ENCODE results near the gene ISG20. TPM values are rescaled to one million over a fixed set of nuclear protein-coding genes. Genes with fewer than 3 reads are reported as not detected.
A peak's percentile ranks its signal among the peaks of the same experiment; 100 is the strongest.

The ISG20 gene
- polyA plus RNA-seq, 1 donor (not counting 4 experiments of a cell fraction or from before 2014, with no cell fraction given) = 8.9 TPM

GRCh38 chr15:88657326-88658069, 18.7 kb downstream of the ISG20 start:
- Histone ChIP-seq H2AFZ (ENCODE audit: control insufficient read depth, low read length) (no peak overlapping the region), H3K9ac (ENCODE audit: control insufficient read depth, extremely low read depth, insufficient read depth, low read length) (no peak overlapping the region), H3K27me3 (ENCODE audit: control insufficient read depth, extremely low read depth, insufficient read depth, low read length) (no peaks in the 10 kb centered on the region), H3K4me3 (ENCODE audit: control insufficient read depth in 2 of 3, extremely low read depth in 1 of 3, insufficient read depth in 2 of 3, low read depth in 1 of 3, low read length in 3 of 3) (no peak overlapping the region), H3K27ac (ENCODE audit: control insufficient read depth, insufficient read depth, low read length) (no peak overlapping the region), H3K36me3 (ENCODE audit: control insufficient read depth in 2 of 2, extremely low read depth in 1 of 2, insufficient read depth in 2 of 2, low read length in 2 of 2) (no peaks in the 10 kb centered on the region), H4K20me1 (ENCODE audit: control insufficient read depth, extremely low read depth, insufficient read depth, low read length) (no peaks in the 10 kb centered on the region), H3K79me2 (ENCODE audit: control insufficient read depth, insufficient read depth, low read length) (no peaks in the 10 kb centered on the region), H3K9me3 (ENCODE audit: control insufficient read depth, low read depth, low read length) (no peaks in the 10 kb centered on the region), H3K9me1 (ENCODE audit: control insufficient read depth, extremely low read depth, insufficient read depth, low read length) (no peaks in the 10 kb centered on the region), H3K4me2 (ENCODE audit: control insufficient read depth, extremely low read depth, insufficient read depth, low read depth, low read length) (no peak overlapping the region), H3K4me1 (ENCODE audit: control insufficient read depth, extremely low read depth, insufficient read depth, low read length) (peaks cover 27% of the 10 kb centered on the region)
- no peak for TF ChIP-seq EZH2 (IDR thresholded peaks at IDR 0.05; ENCODE audit: low read length)
- TF ChIP-seq, protein P1, sequence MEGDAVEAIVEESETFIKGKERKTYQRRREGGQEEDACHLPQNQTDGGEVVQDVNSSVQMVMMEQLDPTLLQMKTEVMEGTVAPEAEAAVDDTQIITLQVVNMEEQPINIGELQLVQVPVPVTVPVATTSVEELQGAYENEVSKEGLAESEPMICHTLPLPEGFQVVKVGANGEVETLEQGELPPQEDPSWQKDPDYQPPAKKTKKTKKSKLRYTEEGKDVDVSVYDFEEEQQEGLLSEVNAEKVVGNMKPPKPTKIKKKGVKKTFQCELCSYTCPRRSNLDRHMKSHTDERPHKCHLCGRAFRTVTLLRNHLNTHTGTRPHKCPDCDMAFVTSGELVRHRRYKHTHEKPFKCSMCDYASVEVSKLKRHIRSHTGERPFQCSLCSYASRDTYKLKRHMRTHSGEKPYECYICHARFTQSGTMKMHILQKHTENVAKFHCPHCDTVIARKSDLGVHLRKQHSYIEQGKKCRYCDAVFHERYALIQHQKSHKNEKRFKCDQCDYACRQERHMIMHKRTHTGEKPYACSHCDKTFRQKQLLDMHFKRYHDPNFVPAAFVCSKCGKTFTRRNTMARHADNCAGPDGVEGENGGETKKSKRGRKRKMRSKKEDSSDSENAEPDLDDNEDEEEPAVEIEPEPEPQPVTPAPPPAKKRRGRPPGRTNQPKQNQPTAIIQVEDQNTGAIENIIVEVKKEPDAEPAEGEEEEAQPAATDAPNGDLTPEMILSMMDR (optimal IDR thresholded peaks at IDR 0.05 in 1 of 3, IDR thresholded peaks at IDR 0.05 in 1 of 3, conservative IDR thresholded peaks at IDR 0.05 in 1 of 3; ENCODE audit: extremely low read depth in 1 of 3, insufficient read depth in 2 of 3, low read length in 3 of 3) = peak; percentile 83 to 86 (median 83)
- dilution Hi-C loops (cut with MboI; ENCODE audit: extremely low pct_ligation_motif_present, low sequenced_read_pairs) = no loop called here
- FAIRE-seq (peak; percentile 63), DNase-seq (ENCODE audit: low read depth, low spot score) (no peak)

DNA sequence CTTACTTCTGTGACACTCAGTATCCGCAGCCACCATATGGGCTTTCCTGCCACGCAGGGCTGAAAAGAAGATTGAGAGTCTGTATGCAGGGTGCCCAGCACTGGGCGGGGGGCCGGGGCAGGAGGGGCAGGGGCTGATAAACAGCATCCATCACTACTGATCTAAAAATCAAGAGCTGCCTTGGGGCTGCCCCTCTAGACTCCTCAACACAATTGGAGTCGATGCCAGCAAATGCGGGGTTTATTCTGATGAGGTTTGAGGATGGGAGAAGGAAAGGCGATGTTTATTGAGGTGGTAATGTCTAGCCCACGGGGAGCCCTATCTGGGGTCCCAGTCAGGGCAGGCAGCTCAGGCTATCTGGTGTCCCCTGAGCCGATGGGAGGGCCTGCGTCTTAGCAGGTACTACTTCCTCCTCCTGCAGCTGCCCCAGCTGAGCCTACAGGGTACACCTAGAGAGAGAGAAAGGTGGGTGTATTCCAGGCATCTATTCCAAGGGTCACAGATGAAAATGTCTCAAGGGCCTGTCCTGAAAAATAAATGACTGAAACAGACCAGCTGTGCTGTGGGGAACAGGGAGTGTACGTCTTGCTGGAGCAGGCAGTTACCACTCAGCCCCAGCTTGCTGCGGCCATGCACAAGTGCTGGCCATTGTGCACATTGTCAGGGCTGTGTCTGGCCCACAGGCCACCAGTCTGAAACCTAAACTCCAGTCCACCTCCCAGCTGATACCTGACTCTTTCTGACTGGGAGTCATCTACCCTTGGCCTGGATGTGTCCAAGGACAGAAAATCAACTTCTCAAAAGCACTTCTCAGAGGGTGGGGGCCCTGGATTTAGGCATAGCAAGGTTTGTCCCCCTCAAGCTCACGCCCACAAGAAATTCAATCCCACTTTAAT, 19.5 kb downstream of the ISG20 start:
- no peak for FAIRE-seq

More for the DNA sequence above, 19.5 kb downstream of the ISG20 start:
- Histone ChIP-seq H3K27ac (ENCODE audit: control insufficient read depth, insufficient read depth, low read length) (no peak overlapping the region), H3K4me1 (ENCODE audit: control insufficient read depth, extremely low read depth, insufficient read depth, low read length) (peaks cover 22% of the 10 kb centered on the region), H3K79me2 (ENCODE audit: control insufficient read depth, insufficient read depth, low read length) (no peaks in the 10 kb centered on the region), H3K4me2 (ENCODE audit: control insufficient read depth, extremely low read depth, insufficient read depth, low read depth, low read length) (no peak overlapping the region), H3K9ac (ENCODE audit: control insufficient read depth, extremely low read depth, insufficient read depth, low read length) (no peak overlapping the region), H3K27me3 (ENCODE audit: control insufficient read depth, extremely low read depth, insufficient read depth, low read length) (no peaks in the 10 kb centered on the region), H3K4me3 (ENCODE audit: control insufficient read depth in 2 of 3, extremely low read depth in 1 of 3, insufficient read depth in 2 of 3, low read depth in 1 of 3, low read length in 3 of 3) (no peak overlapping the region), H3K9me1 (ENCODE audit: control insufficient read depth, extremely low read depth, insufficient read depth, low read length) (no peaks in the 10 kb centered on the region), H2AFZ (ENCODE audit: control insufficient read depth, low read length) (no peak overlapping the region), H3K36me3 (ENCODE audit: control insufficient read depth in 2 of 2, extremely low read depth in 1 of 2, insufficient read depth in 2 of 2, low read length in 2 of 2) (no peaks in the 10 kb centered on the region), H3K9me3 (ENCODE audit: control insufficient read depth, low read depth, low read length) (no peaks in the 10 kb centered on the region), H4K20me1 (ENCODE audit: control insufficient read depth, extremely low read depth, insufficient read depth, low read length) (no peaks in the 10 kb centered on the region)
- DNase-seq (ENCODE audit: low read depth, low spot score) = no peak
- dilution Hi-C loops (cut with MboI; ENCODE audit: extremely low pct_ligation_motif_present, low sequenced_read_pairs) = no loop called here
- TF ChIP-seq, protein P1 (optimal IDR thresholded peaks at IDR 0.05 in 1 of 3, IDR thresholded peaks at IDR 0.05 in 1 of 3, conservative IDR thresholded peaks at IDR 0.05 in 1 of 3; ENCODE audit: extremely low read depth in 1 of 3, insufficient read depth in 2 of 3, low read length in 3 of 3) = no peak
- no peak for TF ChIP-seq EZH2 (IDR thresholded peaks at IDR 0.05; ENCODE audit: low read length)

Data from keratinocyte (primary cell).